ENCODE results near the gene RTN4RL1.

RTN4RL1 gene

DNA sequence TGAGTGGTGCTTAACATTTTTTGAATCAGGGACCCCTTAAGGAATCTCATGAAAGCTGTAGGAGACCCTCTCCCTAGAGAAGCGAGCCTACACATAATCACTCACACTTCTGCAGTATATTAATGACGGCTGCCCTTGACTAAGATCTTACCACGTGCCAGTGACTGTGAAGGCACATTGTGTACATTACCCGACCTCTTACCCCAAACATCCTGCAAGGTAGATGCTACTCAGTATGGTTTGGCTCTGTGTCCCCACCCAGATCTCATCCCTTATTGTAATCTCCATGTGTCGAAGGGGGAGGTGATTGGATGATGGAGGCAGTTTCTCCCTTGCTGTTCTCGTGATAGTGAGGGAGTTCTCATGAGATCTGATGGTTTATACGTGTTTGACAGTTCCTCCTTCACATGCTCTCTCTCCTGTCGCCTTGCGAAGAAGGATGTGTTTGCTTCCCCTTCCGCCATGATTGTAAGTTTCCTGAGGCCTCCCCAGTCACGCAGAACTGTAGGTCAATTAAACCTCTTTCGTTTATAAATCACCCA lies 54.2 kb downstream of the RTN4RL1 start:
- no peak for DNase-seq (ENCODE audit: low spot score)
- Histone ChIP-seq H3K27ac (no peak overlapping the region), H3K4me3 (no peak overlapping the region)
- TF ChIP-seq, protein P1, sequence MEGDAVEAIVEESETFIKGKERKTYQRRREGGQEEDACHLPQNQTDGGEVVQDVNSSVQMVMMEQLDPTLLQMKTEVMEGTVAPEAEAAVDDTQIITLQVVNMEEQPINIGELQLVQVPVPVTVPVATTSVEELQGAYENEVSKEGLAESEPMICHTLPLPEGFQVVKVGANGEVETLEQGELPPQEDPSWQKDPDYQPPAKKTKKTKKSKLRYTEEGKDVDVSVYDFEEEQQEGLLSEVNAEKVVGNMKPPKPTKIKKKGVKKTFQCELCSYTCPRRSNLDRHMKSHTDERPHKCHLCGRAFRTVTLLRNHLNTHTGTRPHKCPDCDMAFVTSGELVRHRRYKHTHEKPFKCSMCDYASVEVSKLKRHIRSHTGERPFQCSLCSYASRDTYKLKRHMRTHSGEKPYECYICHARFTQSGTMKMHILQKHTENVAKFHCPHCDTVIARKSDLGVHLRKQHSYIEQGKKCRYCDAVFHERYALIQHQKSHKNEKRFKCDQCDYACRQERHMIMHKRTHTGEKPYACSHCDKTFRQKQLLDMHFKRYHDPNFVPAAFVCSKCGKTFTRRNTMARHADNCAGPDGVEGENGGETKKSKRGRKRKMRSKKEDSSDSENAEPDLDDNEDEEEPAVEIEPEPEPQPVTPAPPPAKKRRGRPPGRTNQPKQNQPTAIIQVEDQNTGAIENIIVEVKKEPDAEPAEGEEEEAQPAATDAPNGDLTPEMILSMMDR (IDR thresholded peaks at IDR 0.05) = no peak

DNA sequence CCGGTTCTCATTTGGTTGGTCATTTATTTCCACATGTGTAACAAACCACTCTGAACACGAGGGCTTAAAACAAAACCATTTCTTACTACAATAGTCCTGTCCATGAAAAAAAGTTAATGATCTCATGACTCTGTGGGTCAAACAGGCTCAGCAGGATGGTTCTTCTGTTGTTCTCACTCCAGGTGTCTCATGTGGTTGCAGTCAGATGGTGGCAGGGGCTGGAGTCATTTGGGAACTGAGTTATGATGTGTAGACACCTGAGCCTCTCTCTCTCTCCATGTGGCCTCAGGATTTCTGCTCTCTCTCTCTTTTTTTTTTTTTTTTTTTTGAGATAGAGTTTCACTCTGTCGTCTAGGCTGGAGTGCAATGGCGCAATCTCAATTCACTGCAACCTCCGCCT lies 55.4 kb downstream of the RTN4RL1 start:
- TF ChIP-seq, protein P1 (IDR thresholded peaks at IDR 0.05) = no peak
- DNase-seq (ENCODE audit: low spot score) = no peak

DNA sequence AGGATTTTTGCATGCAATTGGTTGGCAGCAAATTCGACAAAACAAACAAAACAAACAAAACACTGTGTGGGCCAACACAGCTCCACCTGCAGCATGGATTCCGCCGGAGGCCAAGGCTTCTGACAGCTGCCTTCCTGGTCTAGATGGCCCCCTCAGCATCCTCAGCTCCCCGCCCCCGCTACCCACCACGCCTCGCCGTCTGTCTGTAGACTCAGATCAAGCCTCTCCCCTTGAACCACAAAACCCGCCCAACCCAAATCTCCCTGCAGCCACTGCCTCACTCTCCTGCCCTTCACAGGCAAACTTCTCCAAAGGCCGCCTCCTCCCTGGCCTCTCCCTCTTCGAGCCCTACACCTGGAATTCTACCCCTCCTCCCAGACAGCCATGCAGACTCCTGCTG lies 57.9 kb downstream of the RTN4RL1 start:
- no peak overlapping the region for H3K4me3 ChIP-seq
- TF ChIP-seq, protein P1 (IDR thresholded peaks at IDR 0.05) = no peak
- no peak for DNase-seq (ENCODE audit: low spot score)
- no peak overlapping the region for H3K27ac ChIP-seq

More for the DNA sequence above, 55.4 kb downstream of the RTN4RL1 start:
- Histone ChIP-seq H3K27ac (no peak overlapping the region), H3K4me3 (no peak overlapping the region)

DNA sequence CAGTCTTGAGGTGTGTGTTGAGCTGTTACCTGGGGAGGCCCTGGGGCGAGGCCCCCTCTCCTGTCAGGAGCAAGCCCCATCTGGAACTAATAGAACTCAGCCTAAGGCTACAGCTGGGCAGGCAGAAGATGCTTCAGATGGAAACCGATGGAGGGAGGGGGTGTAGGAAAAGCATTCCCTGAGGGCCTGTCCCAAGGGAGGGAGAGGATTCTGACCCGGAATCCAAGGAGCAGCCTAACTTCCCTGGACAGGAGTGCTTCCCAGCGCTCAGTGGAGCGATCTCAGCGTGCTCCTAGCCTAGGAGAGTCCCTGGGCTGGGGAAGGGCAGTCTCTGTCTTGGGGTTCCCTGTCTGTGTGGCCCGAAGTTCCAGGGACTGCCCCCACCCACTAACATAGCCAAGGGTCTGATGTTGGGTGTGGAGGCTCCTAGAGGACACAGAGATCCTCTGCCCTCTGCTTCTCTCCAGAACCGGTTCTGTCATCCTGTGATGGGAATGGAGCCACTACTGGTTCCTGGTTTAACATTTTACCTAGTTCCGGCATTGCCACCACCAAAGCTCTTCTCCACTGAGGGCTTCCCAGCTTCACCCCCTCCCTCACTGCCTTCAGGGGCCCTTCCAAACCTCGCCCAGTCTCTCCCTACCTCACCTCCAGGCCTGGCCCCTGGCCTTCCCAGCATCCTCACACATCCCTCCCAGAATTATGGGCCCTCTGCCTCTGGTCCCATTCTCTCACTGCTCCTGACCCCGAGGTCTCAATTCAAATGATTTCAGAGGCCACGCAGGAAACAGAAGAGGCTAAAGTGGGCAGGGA lies 58.7 kb downstream of the RTN4RL1 start:
- no peak for DNase-seq (ENCODE audit: low spot score)
- H3K4me3 ChIP-seq = no peak overlapping the region
- H3K27ac ChIP-seq = no peak overlapping the region
- TF ChIP-seq, protein P1 (IDR thresholded peaks at IDR 0.05) = no peak

DNA sequence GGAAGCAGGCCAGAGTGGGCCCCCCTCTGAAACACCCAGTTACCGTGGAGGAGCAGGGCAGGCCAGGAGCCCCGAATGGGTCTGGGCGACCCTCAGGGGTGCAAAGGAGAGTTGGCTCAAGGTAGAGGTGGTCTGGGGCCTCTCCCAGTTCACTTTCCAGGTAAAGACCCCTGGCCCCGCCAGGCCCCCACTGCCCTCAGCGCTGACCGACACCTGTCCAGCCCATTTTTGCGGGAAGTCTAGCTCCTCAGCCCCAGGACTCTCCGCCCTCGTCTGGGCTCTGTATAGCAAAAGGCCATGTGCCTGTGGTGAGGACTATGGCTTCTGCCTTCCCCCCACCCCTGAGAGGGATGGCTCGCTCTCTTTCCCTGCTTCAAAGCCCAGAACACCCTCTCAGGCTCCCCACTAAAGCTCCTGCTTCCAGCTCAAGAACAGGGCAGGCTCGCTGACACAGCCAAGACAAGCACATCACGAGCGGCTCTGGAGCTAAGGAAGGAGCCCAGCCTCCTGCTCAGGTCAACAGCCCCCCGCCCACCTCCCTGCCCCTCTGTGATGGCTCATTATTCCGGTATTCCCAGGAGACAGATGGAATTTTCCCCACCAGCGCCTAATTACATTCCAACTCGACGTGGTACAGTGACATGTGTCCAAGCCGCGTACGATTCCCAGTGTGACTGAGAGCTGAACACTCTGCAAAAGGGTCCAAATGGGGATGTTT lies 59.4 kb downstream of the RTN4RL1 start:
- TF ChIP-seq, protein P1 (IDR thresholded peaks at IDR 0.05) = no peak
- H3K4me3 ChIP-seq = no peak overlapping the region
- DNase-seq (ENCODE audit: low spot score) = no peak
- H3K27ac ChIP-seq = no peak overlapping the region

DNA sequence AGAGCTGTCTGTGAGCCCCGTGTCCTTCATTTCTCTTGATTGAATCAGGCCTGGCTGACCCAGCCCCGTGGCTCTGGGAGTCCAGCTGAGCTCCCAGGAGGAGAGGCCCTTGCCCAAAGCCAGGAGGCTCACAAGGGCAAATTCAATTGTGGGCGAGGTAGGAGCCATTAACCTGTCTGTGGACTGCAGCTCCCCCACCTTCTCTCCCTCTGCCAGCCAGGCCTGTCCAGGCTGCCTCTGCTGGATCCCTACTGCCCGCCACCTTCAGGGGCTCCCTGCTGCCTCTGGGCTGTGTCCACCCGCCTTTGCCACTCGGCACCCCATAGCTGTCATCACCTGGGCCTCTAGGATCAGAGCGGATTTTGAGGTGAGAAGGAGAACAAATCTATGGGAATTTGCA lies 61.9 kb downstream of the RTN4RL1 start:
- no peak for DNase-seq (ENCODE audit: low spot score)
- Histone ChIP-seq H3K27ac (no peak overlapping the region), H3K4me3 (no peak overlapping the region)
- TF ChIP-seq, protein P1 (IDR thresholded peaks at IDR 0.05) = no peak

Data from coronary artery (tissue), 2 donors.